ENCODE measurements around the gene MSH5. TPM values are rescaled to one million over a fixed set of nuclear protein-coding genes. Genes with fewer than 3 reads are reported as not detected.
A peak's percentile ranks its signal among the peaks of the same experiment; 100 is the strongest.

Gene MSH5
- total and polyA plus RNA-seq, 9 of the 15 experiments (the other 6 are each of a cell fraction or from before 2014, with no cell fraction given): 12.5 to 104 (median 46.6) TPM

DNA sequence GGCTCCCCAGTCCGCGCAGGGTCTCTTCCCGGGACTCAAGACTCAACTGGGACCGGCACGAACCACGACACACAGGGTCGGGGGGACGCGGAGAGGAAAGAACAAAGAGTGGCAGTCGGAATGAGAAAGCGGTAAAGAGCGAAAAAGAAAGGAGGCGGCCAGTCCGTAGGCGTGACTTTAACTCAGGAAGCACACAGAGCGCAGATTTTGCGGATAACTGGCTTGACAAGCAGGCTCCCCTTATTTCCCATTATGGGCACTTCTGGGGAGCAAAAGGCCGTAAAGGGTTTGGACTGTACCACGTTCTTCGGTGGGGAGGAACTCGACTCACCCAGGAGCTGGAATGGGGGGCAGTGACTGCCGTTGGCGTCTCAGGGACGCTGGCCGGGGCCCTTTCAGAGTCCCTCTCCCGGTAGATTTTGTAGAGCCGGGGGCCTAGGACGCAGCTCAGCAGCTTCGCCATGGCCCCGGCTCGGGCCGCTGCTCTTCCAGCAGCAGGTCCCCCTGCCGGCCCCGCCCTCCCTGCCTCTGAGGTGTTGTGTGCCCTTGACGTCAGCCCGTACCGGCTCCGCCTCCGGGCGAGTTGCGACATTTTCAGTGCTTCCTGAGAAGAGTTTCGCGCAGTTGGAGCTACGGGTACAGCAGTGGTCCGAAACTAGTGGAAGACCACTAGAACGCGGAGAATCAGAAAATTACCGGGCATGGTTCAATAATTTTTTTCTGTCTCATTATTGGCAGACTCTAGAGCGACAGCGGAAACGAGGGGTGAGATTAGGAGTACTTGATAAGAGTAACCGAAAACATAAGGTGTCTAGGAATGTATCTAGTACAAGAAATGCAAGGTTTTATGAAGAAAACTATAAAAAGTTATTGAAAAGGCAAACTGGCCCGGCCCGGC, 36.7 kb upstream of the MSH5 start, which contains the start of gene ABHD16A (continued):
- peak; percentile 92; the same call in 1 of the 2 replicates for TF ChIP-seq PREB (CRISPR knock-in tag; IDR thresholded peaks at IDR 0.05)
- peak; percentile 73 to 77 for TF ChIP-seq NRF1 (conservative IDR thresholded peaks at IDR 0.05 in 1 of 2, IDR thresholded peaks at IDR 0.05 in 1 of 2)
- no peak for TF ChIP-seq HIVEP1 (CRISPR knock-in tag; IDR thresholded peaks at IDR 0.05)
- TF ChIP-seq RUNX1 (IDR thresholded peaks at IDR 0.05; ENCODE audit: low read depth): peak; percentile 54; the same call in 1 of the 2 replicates
- peak in 1 of 2 experiments; percentile 21; a peak in 1 of 4 replicates for TF ChIP-seq RAD21 (CRISPR knock-in tag; conservative IDR thresholded peaks at IDR 0.05 in 1 of 2, IDR thresholded peaks at IDR 0.05 in 1 of 2)
- TF ChIP-seq THRB (CRISPR knock-in tag; conservative IDR thresholded peaks at IDR 0.05): 0 out of 2 replicates have a peak, but pooled peaks have one; percentile 11
- peak; percentile 63 for TF ChIP-seq FIP1L1 (IDR thresholded peaks at IDR 0.05; ENCODE audit: low read depth, low read length, poor library complexity, severe bottlenecking)
- TF ChIP-seq ZZZ3 (IDR thresholded peaks at IDR 0.05): no peak
- TF ChIP-seq, protein P1, sequence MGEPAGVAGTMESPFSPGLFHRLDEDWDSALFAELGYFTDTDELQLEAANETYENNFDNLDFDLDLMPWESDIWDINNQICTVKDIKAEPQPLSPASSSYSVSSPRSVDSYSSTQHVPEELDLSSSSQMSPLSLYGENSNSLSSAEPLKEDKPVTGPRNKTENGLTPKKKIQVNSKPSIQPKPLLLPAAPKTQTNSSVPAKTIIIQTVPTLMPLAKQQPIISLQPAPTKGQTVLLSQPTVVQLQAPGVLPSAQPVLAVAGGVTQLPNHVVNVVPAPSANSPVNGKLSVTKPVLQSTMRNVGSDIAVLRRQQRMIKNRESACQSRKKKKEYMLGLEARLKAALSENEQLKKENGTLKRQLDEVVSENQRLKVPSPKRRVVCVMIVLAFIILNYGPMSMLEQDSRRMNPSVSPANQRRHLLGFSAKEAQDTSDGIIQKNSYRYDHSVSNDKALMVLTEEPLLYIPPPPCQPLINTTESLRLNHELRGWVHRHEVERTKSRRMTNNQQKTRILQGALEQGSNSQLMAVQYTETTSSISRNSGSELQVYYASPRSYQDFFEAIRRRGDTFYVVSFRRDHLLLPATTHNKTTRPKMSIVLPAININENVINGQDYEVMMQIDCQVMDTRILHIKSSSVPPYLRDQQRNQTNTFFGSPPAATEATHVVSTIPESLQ (CRISPR knock-in tag; IDR thresholded peaks at IDR 0.05): peak; percentile 85
- no peak for TF ChIP-seq ZNF444 (CRISPR knock-in tag; IDR thresholded peaks at IDR 0.05)
- no peak for TF ChIP-seq MCM2 (IDR thresholded peaks at IDR 0.05; ENCODE audit: low read depth)
- no peak; the same call in 1 of the 2 replicates for TF ChIP-seq NCOR1 (IDR thresholded peaks at IDR 0.05)
- TF ChIP-seq RFX7 (CRISPR knock-in tag; IDR thresholded peaks at IDR 0.05): no peak
- no peak for TF ChIP-seq ZNF280A (IDR thresholded peaks at IDR 0.05; ENCODE audit: low read depth, partially characterized antibody)
- no peak for TF ChIP-seq MECOM (CRISPR knock-in tag; IDR thresholded peaks at IDR 0.05)
- TF ChIP-seq, protein P2, sequence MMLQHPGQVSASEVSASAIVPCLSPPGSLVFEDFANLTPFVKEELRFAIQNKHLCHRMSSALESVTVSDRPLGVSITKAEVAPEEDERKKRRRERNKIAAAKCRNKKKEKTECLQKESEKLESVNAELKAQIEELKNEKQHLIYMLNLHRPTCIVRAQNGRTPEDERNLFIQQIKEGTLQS (IDR thresholded peaks at IDR 0.05): peak; percentile 93
- TF ChIP-seq, protein P2 (CRISPR knock-in tag; conservative IDR thresholded peaks at IDR 0.05): no peak
- TF ChIP-seq CREM (IDR thresholded peaks at IDR 0.05; ENCODE audit: low read depth): peak; percentile 97
- peak; percentile 63 for TF ChIP-seq DACH1 (IDR thresholded peaks at IDR 0.05; ENCODE audit: partially characterized antibody)
- peak; percentile 61 for TF ChIP-seq MAFF (IDR thresholded peaks at IDR 0.05; ENCODE audit: low read length)
- no peak for TF ChIP-seq MTF1 (CRISPR knock-in tag; IDR thresholded peaks at IDR 0.05; ENCODE audit: borderline replicate concordance)
